H1 (cell line): ENCODE results near the gene ZNRF3. TPM values are rescaled to one million over a fixed set of nuclear protein-coding genes. Genes with fewer than 3 reads are reported as not detected.

Experiments
- CBX8 ChIP-seq: fragments of 300-800, 300-1000 bp; sonication (generic); IDR thresholded peaks from 2 replicates; pipeline ENCODE4 v1.7.1; 2016; ENCODE audit warnings: low read depth, low read length, borderline replicate concordance
- CTCF ChIP-seq, 3 experiments: IDR thresholded peaks; 1 replicate in 2 of 3; 2 replicates in 1 of 3; pipeline versions ENCODE4 v1.5.1 to v1.6.1; 2011; ENCODE audit warnings: low read length in 3 of 3, mild to moderate bottlenecking in 3 of 3, inconsistent platforms in 2 of 3, low read depth in 1 of 3, moderate library complexity in 1 of 3; ENCODE audit not compliant: insufficient read depth in 1 of 3; ENCODE audit errors: control extremely low read depth in 1 of 3
- KDM5A ChIP-seq: fragments of 200-600 bp; IDR thresholded peaks from 2 replicates; pipeline ENCODE4 v1.7.1; 2012; ENCODE audit warnings: mild to moderate bottlenecking, low read length, inconsistent platforms, mixed read lengths
- NRF1 ChIP-seq: IDR thresholded peaks from 2 replicates; pipeline ENCODE4 v1.6.1; 2011; ENCODE audit warnings: mild to moderate bottlenecking, low read depth, low read length, improper control_type of control experiment
- SP4 ChIP-seq: IDR thresholded peaks from 2 replicates; pipeline ENCODE4 v1.6.1; 2012; ENCODE audit warnings: low read length, inconsistent platforms
- TEAD4 ChIP-seq: IDR thresholded peaks from 2 replicates; pipeline ENCODE4 v1.6.1; 2012; ENCODE audit warnings: low read depth, low read length, inconsistent platforms, mixed read lengths
- polyA plus RNA-seq, 7 experiments: library from polyadenylated mRNA; depleted of rRNA in 3 of 7; stranded (reverse) in 5 of 7; unstranded in 2 of 7; fragments of >200 nt in 5 of 7; fragments of 200-250 nt in 2 of 7; gene quantifications; 1 replicate in 5 of 7; 2 replicates in 1 of 7; 4 replicates in 1 of 7; pipeline versions ENCODE4 v1.2.1 to v1.2.3, GENCODE V29; 2011 to 2013; ENCODE audit warnings: missing spikeins in 2 of 7, mixed read lengths in 2 of 7
- total RNA-seq: library from RNA; stranded (reverse); fragmentation: NEBNext Ultra II Directional; extraction: Animal tissue kit (Norgen Biotek cat#: 25700); gene quantifications from 2 replicates; pipeline ENCODE4 v1.2.1, GENCODE V29; 2021

The ZNRF3 gene
- total and polyA plus RNA-seq, 2 of the 8 experiments (the other 6 are each of a cell fraction or from before 2014, with no cell fraction given) = 14.1 to 21.7 TPM

GRCh38 chr22:28934026-28934425 lies 50.7 kb downstream of the ZNRF3 start (continued):
- TF ChIP-seq CTCF (IDR thresholded peaks at IDR 0.05; ENCODE audit: control extremely low read depth in 1 of 3, insufficient read depth in 1 of 3, low read depth in 1 of 3, low read length in 3 of 3) (no peak), CBX8 (no peak), KDM5A (no peak), SP4 (no peak), NRF1 (no peak), TEAD4 (no peak)
